T1000 (cell line): Measurements from ENCODE around the gene HTRA3.
"Not testable (repeated sequence)": the region's sequence is repeated elsewhere in the genome, so short reads cannot be mapped to it uniquely, and the experiment has no call there.

Experiments used
- DNase-seq: peaks from one replicate; lab custom pipeline; 2025; ENCODE audit warnings: mixed read lengths; lab: John Stamatoyannopoulos, UW

The HTRA3 gene

GRCh38 chr4:8342651-8343261 is 73.2 kb downstream of the HTRA3 start:
- no peak for DNase-seq

GRCh38 chr4:8343262-8343966 is 73.9 kb downstream of the HTRA3 start:
- DNase-seq: no peak

- DNase-seq: no peak
Observed at GRCh38 chr4:8343967-8344331, 74.4 kb downstream of the HTRA3 start.

GRCh38 chr4:8344377-8344776 is 74.8 kb downstream of the HTRA3 start:
- DNase-seq: no peak

- DNase-seq: no peak
Observed at GRCh38 chr4:8345053-8345945, 75.7 kb downstream of the HTRA3 start.

- no peak for DNase-seq
Observed at GRCh38 chr4:8345946-8346814, 76.6 kb downstream of the HTRA3 start.

- DNase-seq: no peak
Observed at GRCh38 chr4:8346838-8347605, 77.5 kb downstream of the HTRA3 start.

GRCh38 chr4:8347660-8348059 is 78.1 kb downstream of the HTRA3 start:
- DNase-seq: no peak

- DNase-seq: no peak
Observed at GRCh38 chr4:8348071-8348470, 78.5 kb downstream of the HTRA3 start.

GRCh38 chr4:8349236-8349635 is 79.7 kb downstream of the HTRA3 start:
- not testable (repeated sequence) for DNase-seq

- DNase-seq: no peak
Observed at GRCh38 chr4:8349664-8350236, 80.2 kb downstream of the HTRA3 start.

GRCh38 chr4:8350352-8350751 is 80.8 kb downstream of the HTRA3 start:
- DNase-seq: no peak

GRCh38 chr4:8350841-8351461 is 81.4 kb downstream of the HTRA3 start:
- no peak for DNase-seq

GRCh38 chr4:8351931-8352367 is 82.4 kb downstream of the HTRA3 start:
- DNase-seq: no peak

GRCh38 chr4:8352368-8353157 is 83.0 kb downstream of the HTRA3 start:
- DNase-seq: no peak

GRCh38 chr4:8353158-8353669 is 83.7 kb downstream of the HTRA3 start:
- no peak for DNase-seq

- DNase-seq: no peak
Observed at GRCh38 chr4:8353912-8354453, 84.4 kb downstream of the HTRA3 start.

GRCh38 chr4:8355306-8355705 is 85.8 kb downstream of the HTRA3 start:
- no peak for DNase-seq
